Transverse colon (tissue), 4 donors: ENCODE data around the gene SLC35E4.

Source experiments
- EP300 ChIP-seq: sonication (generic); formaldehyde crosslinking; IDR thresholded peaks from one replicate; pipeline ENCODE4 v1.6.1; 2017; ENCODE audit warnings: antibody characterized with exemption, low read depth
- POLR2A ChIP-seq: fragments of 450-650 bp; IDR thresholded peaks from one replicate; pipeline ENCODE4 v1.6.1; 2016; ENCODE audit warnings: antibody characterized with exemption, mild to moderate bottlenecking, moderate library complexity
- POLR2AphosphoS5 ChIP-seq, 3 donors: sonication (generic); formaldehyde crosslinking; IDR thresholded peaks; one replicate each; pipeline ENCODE4 v1.6.1; 2016; ENCODE audit warnings: antibody characterized with exemption in 3 of 3
- TF ChIP-seq, protein P1 (sequence below), 5 experiments: fragments of 200-600 bp in 3 of 5; fragments of 450-650 bp in 2 of 5; sonication (generic) in 3 of 5; IDR thresholded peaks; 1 replicate in 2 of 5; 2 replicates in 3 of 5; pipeline ENCODE4 v1.5.1; 2016 to 2017; ENCODE audit warnings: antibody characterized with exemption in 5 of 5, inconsistent platforms in 3 of 5, mild to moderate bottlenecking in 2 of 5, moderate library complexity in 1 of 5

DNA sequence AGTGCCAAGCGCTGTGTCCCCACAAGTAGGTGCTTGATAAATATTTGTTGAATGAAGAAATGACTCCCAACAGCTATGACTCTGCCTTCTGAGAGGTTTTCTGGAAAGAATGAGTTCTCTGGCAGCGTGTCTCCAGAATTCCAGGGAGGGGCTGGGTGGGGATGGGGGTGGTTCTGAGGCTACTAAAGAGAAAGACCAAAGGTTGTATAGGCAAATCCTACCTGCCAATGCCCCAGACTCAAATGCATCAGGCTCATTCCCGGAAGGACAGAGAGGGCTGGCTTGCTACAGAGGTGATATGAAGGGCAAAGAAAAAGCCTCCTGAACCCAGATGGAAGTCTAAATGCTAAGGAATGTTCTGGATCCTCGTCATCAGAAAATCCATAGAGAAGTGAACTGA lies 30.2 kb downstream of the SLC35E4 start:
- no peak for TF ChIP-seq POLR2A
- TF ChIP-seq, protein P1, sequence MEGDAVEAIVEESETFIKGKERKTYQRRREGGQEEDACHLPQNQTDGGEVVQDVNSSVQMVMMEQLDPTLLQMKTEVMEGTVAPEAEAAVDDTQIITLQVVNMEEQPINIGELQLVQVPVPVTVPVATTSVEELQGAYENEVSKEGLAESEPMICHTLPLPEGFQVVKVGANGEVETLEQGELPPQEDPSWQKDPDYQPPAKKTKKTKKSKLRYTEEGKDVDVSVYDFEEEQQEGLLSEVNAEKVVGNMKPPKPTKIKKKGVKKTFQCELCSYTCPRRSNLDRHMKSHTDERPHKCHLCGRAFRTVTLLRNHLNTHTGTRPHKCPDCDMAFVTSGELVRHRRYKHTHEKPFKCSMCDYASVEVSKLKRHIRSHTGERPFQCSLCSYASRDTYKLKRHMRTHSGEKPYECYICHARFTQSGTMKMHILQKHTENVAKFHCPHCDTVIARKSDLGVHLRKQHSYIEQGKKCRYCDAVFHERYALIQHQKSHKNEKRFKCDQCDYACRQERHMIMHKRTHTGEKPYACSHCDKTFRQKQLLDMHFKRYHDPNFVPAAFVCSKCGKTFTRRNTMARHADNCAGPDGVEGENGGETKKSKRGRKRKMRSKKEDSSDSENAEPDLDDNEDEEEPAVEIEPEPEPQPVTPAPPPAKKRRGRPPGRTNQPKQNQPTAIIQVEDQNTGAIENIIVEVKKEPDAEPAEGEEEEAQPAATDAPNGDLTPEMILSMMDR (IDR thresholded peaks at IDR 0.05): no peak
- TF ChIP-seq EP300: no peak
- TF ChIP-seq POLR2AphosphoS5 (IDR thresholded peaks at IDR 0.05): peak in 1 of 3 donors; percentile 26
